ENCODE data around the gene GRPEL1. TPM values are rescaled to one million over a fixed set of nuclear protein-coding genes. Genes with fewer than 3 reads are reported as not detected.

The GRPEL1 gene
- total RNA-seq, 1 experiment from 2014 or later = 40.7 TPM

DNA sequence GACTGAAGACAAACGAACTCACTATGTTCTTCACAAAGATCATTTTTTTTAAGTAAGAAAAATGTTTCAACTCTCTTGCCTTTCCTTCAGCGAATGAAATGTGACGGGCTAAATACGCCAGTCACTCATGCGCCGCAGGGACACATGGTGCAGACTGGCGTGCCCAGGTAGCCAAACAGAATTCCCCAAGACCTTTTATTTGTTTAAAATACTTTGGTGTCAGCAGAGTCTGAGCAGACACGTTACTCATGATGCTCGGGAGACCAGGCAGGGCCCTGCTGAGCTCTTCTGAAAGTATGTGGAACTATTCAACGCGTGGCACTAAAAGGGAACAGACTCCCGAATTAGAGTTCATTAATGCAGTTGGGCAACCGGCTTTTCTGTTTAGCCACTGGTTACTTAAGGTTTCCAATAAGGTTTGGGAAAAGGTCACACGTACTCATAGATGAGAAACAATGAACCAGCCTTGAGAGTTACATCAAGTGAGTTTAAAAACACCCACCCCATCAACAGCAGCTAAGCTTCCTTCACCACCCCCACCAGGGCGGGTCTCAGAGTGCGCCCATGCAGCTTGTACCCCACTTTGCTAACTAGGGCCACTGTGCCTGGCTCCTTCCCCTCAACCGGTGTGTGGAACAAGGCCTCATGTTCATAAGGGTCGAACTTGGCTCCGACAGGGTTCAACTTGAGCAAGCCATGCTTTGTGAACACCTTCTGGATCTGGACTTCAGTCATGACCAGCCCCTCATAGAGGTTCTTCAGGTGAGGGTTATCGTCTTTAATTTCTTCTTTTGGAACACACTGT is 7.3 kb downstream of the GRPEL1 start:
- no peaks in the 10 kb centered on the region for H3K27me3 Mint-ChIP-seq (ENCODE audit: low read depth)

More for the DNA sequence above, 7.3 kb downstream of the GRPEL1 start:
- Histone ChIP-seq H3K79me2 (ENCODE audit: insufficient read depth, low read length) (peaks cover 1% of the 10 kb centered on the region; the same call in 1 of the 2 replicates), H4K20me1 (ENCODE audit: control insufficient read depth, insufficient read depth, insufficient read length) (no peaks in the 10 kb centered on the region), H3T11ph (ENCODE audit: low read length) (no peak overlapping the region), H4K91ac (ENCODE audit: insufficient read length, low read depth, low read length) (no peak overlapping the region), H2BK15ac (ENCODE audit: low read depth, low read length) (no peak overlapping the region), H3K18ac (ENCODE audit: insufficient read length, low read depth, low read length) (no peak overlapping the region), H3K4me2 (ENCODE audit: insufficient read depth, insufficient read length, low read length) (no peak overlapping the region), H3K27ac (ENCODE audit: insufficient read length, low read depth, low read length) (no peak overlapping the region), H2BK12ac (ENCODE audit: insufficient read length, low read depth, low read length) (no peak overlapping the region), H2AFZ (ENCODE audit: low read length) (no peak overlapping the region), H3K14ac (ENCODE audit: insufficient read depth, low read length) (no peak overlapping the region), H3K23ac (ENCODE audit: insufficient read length, low read depth, low read length) (no peak overlapping the region), H3K23me2 (ENCODE audit: insufficient read length, low read depth, low read length, poor library complexity, severe bottlenecking) (no peaks in the 10 kb centered on the region), H3K4ac (ENCODE audit: low read depth, low read length) (no peak overlapping the region), H3K79me1 (ENCODE audit: insufficient read depth, low read depth, low read length, poor library complexity, severe bottlenecking) (peaks cover 7% of the 10 kb centered on the region), H3K56ac (ENCODE audit: insufficient read length, low read depth, low read length) (no peak overlapping the region), H4K8ac (replicated peaks; ENCODE audit: insufficient read length, low read depth, low read length) (no peak overlapping the region), H3K27me3 (ENCODE audit: insufficient read depth, low read length) (no peaks in the 10 kb centered on the region), H3K9ac (ENCODE audit: extremely low read depth, insufficient read length, low read length) (no peak overlapping the region), H2BK20ac (ENCODE audit: low read depth, low read length, poor library complexity, severe bottlenecking) (no peak overlapping the region), H2BK120ac (ENCODE audit: low read depth, low read length, poor library complexity, severe bottlenecking) (no peak overlapping the region), H2BK5ac (ENCODE audit: insufficient read length, low read length) (no peak overlapping the region), H2AK5ac (ENCODE audit: insufficient read length, low read length) (no peak overlapping the region), H3K9me3 (ENCODE audit: control insufficient read depth, low read depth, low read length) (no peaks in the 10 kb centered on the region), H3K4me1 (ENCODE audit: insufficient read depth, low read length) (no peaks in the 10 kb centered on the region), H4K5ac (ENCODE audit: insufficient read length, low read depth, low read length) (no peak overlapping the region)
- no peak for DNase-seq
- no peak for TF ChIP-seq CTCF (conservative IDR thresholded peaks at IDR 0.05)
- peaks cover 2% of the 10 kb centered on the region in 2 experiments; a peak in 1 of 4 replicates for H3K4me1 Mint-ChIP-seq
- peaks cover 39 to 80% (median 69%) of the 10 kb centered on the region in 3 experiments for H3K36me3 Mint-ChIP-seq (ENCODE audit: insufficient read depth in 1 of 3, low read depth in 3 of 3)
- H3K4me3 Mint-ChIP-seq = no peak overlapping the region
- no peaks in the 10 kb centered on the region for H3K9me3 Mint-ChIP-seq
- H3K27ac Mint-ChIP-seq = peak overlapping the region in 1 of 3 experiments; percentile 59; a peak in 1 of 7 replicates
- WGBS (ENCODE audit: extremely low coverage, insufficient read length, low lambda C conversion rate) = no CpG with 5 or more reads among the region's 20 CpGs

All from H9 (cell line).